ENCODE measurements around the gene MAP3K5. TPM values are rescaled to one million over a fixed set of nuclear protein-coding genes. Genes with fewer than 3 reads are reported as not detected.

MAP3K5 gene
- total RNA-seq, 1 experiment from 2014 or later = 8.1 TPM

DNA sequence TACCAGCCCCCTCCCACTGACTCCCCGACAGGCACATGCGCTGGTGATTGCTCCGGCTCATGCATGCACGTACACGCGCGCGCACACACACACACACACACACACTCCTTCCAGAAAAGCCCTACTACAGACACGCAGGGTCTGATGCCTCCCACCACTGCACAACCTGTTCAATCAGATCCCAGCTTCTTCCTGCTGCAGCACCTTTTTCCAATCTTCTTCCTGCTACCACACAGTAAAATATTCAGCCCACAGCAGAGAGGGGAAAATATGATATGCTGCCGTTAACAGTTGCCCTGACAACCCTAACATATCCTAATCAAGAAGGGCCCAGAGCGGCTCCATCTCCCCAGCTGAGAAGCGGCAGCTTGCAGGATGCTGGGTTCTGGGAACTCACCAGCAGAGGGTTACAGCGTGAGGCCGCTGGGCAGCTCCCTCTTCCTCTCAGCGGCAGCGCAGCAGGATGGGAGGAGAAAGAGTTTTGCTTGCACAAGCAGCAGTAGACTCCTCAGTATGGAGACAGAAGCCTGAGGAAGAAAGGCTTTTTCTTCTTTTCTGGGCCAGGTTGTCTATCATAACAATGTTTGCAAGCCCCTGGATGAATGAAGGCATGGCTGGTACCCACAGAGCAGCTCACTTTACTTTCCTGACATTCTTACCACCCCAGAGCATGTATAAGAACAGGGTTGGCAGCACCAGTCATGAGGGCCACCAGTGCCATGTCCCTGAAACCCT is 265.9 kb downstream of the MAP3K5 start:
- peak; percentile 90 for ATAC-seq
- Histone ChIP-seq H3K27ac (ENCODE audit: low read length) (no peak overlapping the region), H3K9me3 (ENCODE audit: control insufficient read depth, insufficient read depth, low read depth, low read length) (no peaks in the 10 kb centered on the region), H3K4me3 (ENCODE audit: low read depth in 2 of 2, low read length in 2 of 2) (no peak overlapping the region), H3K4me1 (ENCODE audit: control insufficient read depth, insufficient read depth, low read length) (peaks cover 7% of the 10 kb centered on the region; the same call in 1 of the 2 replicates), H3K27me3 (ENCODE audit: control insufficient read depth, insufficient read depth, low read length) (no peaks in the 10 kb centered on the region), H3K36me3 (ENCODE audit: control insufficient read depth, insufficient read depth, low read length) (no peaks in the 10 kb centered on the region)
- BruUV-seq (replicated peaks) = no TSS peak
- POLR2A ChIA-PET = no interaction called here
- no peak for DNase-seq (ENCODE audit: low read depth, low spot score)
- in situ Hi-C loops (cut with HindIII; ENCODE audit: low pct_unique_long_range_greater_than_20kb, low sequenced_read_pairs) = no loop called here
- CTCF ChIA-PET = interaction anchor here (1.4 kb wide), 1 partner anchor 21 kb away, joined by 9 read pairs; no protein-coding TSS in a partner anchor
- TF ChIP-seq CTCF (IDR thresholded peaks at IDR 0.05) (peak; percentile 25), SIN3A (IDR thresholded peaks at IDR 0.05; ENCODE audit: borderline replicate concordance, insufficient read depth, low read depth, low read length) (no peak)
- TF ChIP-seq, protein P1, sequence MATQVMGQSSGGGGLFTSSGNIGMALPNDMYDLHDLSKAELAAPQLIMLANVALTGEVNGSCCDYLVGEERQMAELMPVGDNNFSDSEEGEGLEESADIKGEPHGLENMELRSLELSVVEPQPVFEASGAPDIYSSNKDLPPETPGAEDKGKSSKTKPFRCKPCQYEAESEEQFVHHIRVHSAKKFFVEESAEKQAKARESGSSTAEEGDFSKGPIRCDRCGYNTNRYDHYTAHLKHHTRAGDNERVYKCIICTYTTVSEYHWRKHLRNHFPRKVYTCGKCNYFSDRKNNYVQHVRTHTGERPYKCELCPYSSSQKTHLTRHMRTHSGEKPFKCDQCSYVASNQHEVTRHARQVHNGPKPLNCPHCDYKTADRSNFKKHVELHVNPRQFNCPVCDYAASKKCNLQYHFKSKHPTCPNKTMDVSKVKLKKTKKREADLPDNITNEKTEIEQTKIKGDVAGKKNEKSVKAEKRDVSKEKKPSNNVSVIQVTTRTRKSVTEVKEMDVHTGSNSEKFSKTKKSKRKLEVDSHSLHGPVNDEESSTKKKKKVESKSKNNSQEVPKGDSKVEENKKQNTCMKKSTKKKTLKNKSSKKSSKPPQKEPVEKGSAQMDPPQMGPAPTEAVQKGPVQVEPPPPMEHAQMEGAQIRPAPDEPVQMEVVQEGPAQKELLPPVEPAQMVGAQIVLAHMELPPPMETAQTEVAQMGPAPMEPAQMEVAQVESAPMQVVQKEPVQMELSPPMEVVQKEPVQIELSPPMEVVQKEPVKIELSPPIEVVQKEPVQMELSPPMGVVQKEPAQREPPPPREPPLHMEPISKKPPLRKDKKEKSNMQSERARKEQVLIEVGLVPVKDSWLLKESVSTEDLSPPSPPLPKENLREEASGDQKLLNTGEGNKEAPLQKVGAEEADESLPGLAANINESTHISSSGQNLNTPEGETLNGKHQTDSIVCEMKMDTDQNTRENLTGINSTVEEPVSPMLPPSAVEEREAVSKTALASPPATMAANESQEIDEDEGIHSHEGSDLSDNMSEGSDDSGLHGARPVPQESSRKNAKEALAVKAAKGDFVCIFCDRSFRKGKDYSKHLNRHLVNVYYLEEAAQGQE (IDR thresholded peaks at IDR 0.05; ENCODE audit: insufficient read depth in 1 of 2, low read depth in 2 of 2, low read length in 1 of 2) = no peak
- intact Hi-C loops (cut with micrococcal nuclease; ENCODE audit: unreplicated experiment) = no loop called here

GRCh38 chr6:136525586-136526195 is 266.6 kb downstream of the MAP3K5 start:
- H3K4me1 ChIP-seq (ENCODE audit: control insufficient read depth, insufficient read depth, low read length) = peaks cover 7% of the 10 kb centered on the region; the same call in 1 of the 2 replicates
- DNase-seq (ENCODE audit: low read depth, low spot score) (no peak), ATAC-seq (peak; percentile 59; the same call in 1 of the 2 replicates)
- CTCF ChIA-PET = interaction anchor here (1.4 kb wide), 2 partner anchors 22 to 183 kb away, joined by 3 to 9 read pairs; no protein-coding TSS in a partner anchor
- TF ChIP-seq CTCF (IDR thresholded peaks at IDR 0.05) (peak; percentile 24), SIN3A (IDR thresholded peaks at IDR 0.05; ENCODE audit: borderline replicate concordance, insufficient read depth, low read depth, low read length) (no peak)
- no peaks in the 10 kb centered on the region for H3K36me3 ChIP-seq (ENCODE audit: control insufficient read depth, insufficient read depth, low read length)
- intact Hi-C loops (cut with micrococcal nuclease; ENCODE audit: unreplicated experiment) (no loop called here), in situ Hi-C loops (cut with HindIII; ENCODE audit: low pct_unique_long_range_greater_than_20kb, low sequenced_read_pairs) (no loop called here)
- H3K9me3 ChIP-seq (ENCODE audit: control insufficient read depth, insufficient read depth, low read depth, low read length) = no peaks in the 10 kb centered on the region
- no peaks in the 10 kb centered on the region for H3K27me3 ChIP-seq (ENCODE audit: control insufficient read depth, insufficient read depth, low read length)
- H3K4me3 ChIP-seq (ENCODE audit: low read depth in 2 of 2, low read length in 2 of 2) = no peak overlapping the region
- BruUV-seq (replicated peaks) = no TSS peak
- H3K27ac ChIP-seq (ENCODE audit: low read length) = no peak overlapping the region
- POLR2A ChIA-PET = no interaction called here

All from Panc1 (cell line).